Prostate gland (tissue), 2 donors: Measurements from ENCODE around the gene PSMB5. TPM values are rescaled to one million over a fixed set of nuclear protein-coding genes. Genes with fewer than 3 reads are reported as not detected.
A peak's percentile ranks its signal among the peaks of the same experiment; 100 is the strongest.

ENCODE experiments used
- DNase-seq: peaks from one replicate; pipeline ENCODE4 v3.0.0-alpha.2; 2019; ENCODE audit warnings: low spot score
- H3K27ac ChIP-seq, 2 donors: fragments of 200-600 bp; sonication (generic); 2 replicates each; pipeline ENCODE4 v1.5.1; 2017 to 2019
- H3K27me3 ChIP-seq: fragments of 200-600 bp; sonication (generic); replicated peaks from 2 replicates; pipeline ENCODE4 v1.5.1; 2019; ENCODE audit not compliant: insufficient read depth
- H3K36me3 ChIP-seq, 2 donors: fragments of 200-600 bp; sonication (generic); 1 replicate in 1 of 2; 2 replicates in 1 of 2; pipeline versions ENCODE4 v1.5.1 to v1.8.1; 2017 to 2019
- H3K4me1 ChIP-seq: fragments of 200-600 bp; sonication (generic); replicated peaks from 2 replicates; pipeline ENCODE4 v1.5.1; 2019
- H3K4me3 ChIP-seq, 2 donors: fragments of 200-600 bp; sonication (generic); 2 replicates each; pipeline ENCODE4 v1.5.1; 2017 to 2019
- H3K9me3 ChIP-seq: fragments of 200-600 bp; sonication (generic); 2 replicates; pipeline ENCODE4 v1.5.1; 2017
- CTCF ChIP-seq, 4 experiments: fragments of 200-600 bp in 2 of 4; fragments of 450-650 bp in 2 of 4; sonication (generic) in 2 of 4; IDR thresholded peaks; 1 replicate in 3 of 4; 2 replicates in 1 of 4; pipeline ENCODE4 v1.5.1; 2016 to 2019; ENCODE audit warnings: antibody characterized with exemption in 4 of 4, mild to moderate bottlenecking in 2 of 4, moderate library complexity in 2 of 4
- POLR2A ChIP-seq: fragments of 450-650 bp; IDR thresholded peaks from one replicate; pipeline ENCODE4 v1.6.1; 2016; ENCODE audit warnings: antibody characterized with exemption, mild to moderate bottlenecking
- POLR2AphosphoS5 ChIP-seq: sonication (generic); formaldehyde crosslinking; IDR thresholded peaks from one replicate; pipeline ENCODE4 v1.6.1; 2017; ENCODE audit warnings: antibody characterized with exemption
- WGBS: methylation state at CpG from one replicate; pipeline ENCODE4 v1.1.5; 2018; 5-methylcytosine and 5-hydroxymethylcytosine counted together
- intact Hi-C: fragments of 100-400 bp; cut with DNase I; formaldehyde crosslinking; loops from one replicate; pipeline ENCODE4 v1.14.2; 2022
- total RNA-seq, 2 donors: library from RNA; depleted of rRNA; stranded (reverse); fragments of >200 nt; gene quantifications; one replicate each; pipeline ENCODE4 v1.1.0, GENCODE V29; 2016

PSMB5 gene
- total RNA-seq, 2 donors from 2014 or later: 124 to 152 TPM

DNA sequence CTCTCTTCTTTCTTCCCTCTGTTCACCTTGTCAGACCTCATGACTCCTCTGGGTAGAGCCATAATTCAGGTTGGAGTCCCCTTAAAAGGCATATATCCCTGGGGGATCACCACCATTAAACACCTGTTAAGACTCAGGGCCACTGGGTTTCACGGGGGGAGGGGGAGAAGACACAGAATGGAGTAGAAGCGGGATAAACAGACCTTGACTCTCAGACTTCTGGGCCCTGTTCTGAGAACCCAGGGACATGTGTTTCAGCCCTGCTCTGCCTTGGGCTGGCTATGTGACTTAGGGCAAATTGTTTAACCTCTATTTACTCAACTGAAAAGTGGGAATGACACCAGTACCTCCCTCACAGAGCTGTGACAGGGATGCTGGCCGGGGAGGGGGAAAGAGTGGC, 18.0 kb upstream of the PSMB5 start:
- H3K27ac ChIP-seq: no peak overlapping the region
- intact Hi-C loops: no loop called here
- 67% methylated on average over 3 of the region's 3 CpGs for WGBS
- no peaks in the 10 kb centered on the region for H3K27me3 ChIP-seq
- H3K9me3 ChIP-seq: no peaks in the 10 kb centered on the region
- TF ChIP-seq CTCF (IDR thresholded peaks at IDR 0.05) (no peak), POLR2A (no peak), POLR2AphosphoS5 (no peak)
- no peaks in the 10 kb centered on the region for H3K4me1 ChIP-seq
- DNase-seq: no peak
- no peak overlapping the region for H3K4me3 ChIP-seq
- H3K36me3 ChIP-seq: no peaks in the 10 kb centered on the region

DNA sequence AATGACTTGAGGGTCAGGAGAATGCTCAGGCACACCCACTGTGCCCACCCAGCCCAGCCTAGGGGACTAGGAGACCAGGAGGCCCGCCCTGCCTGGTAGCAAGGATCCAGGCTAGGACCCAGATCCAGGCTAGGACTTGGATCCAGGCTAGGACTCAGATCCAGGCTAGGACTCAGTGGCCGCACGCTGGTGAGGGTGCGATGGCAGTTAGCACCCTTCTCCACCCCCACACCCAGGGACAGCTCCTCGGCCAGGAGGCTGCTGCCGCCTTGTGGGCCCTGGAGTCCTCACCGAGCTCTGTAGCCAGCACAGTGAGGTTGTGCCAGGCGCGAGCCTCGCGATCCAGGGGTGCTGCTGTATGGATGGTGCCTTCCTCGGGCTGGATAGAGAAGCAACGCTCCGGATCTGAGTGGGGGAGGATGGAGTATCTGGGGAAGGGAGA, 17.5 kb upstream of the PSMB5 start:
- Histone ChIP-seq H3K27ac (no peak overlapping the region), H3K4me3 (no peak overlapping the region), H3K9me3 (no peaks in the 10 kb centered on the region), H3K4me1 (no peaks in the 10 kb centered on the region), H3K36me3 (no peaks in the 10 kb centered on the region), H3K27me3 (no peaks in the 10 kb centered on the region)
- WGBS: 49% methylated on average over 14 of the region's 14 CpGs
- TF ChIP-seq CTCF (IDR thresholded peaks at IDR 0.05) (peak in 2 of 4 experiments; percentile 34 to 38), POLR2A (no peak)
- no peak for DNase-seq
- intact Hi-C loops: no loop called here

DNA sequence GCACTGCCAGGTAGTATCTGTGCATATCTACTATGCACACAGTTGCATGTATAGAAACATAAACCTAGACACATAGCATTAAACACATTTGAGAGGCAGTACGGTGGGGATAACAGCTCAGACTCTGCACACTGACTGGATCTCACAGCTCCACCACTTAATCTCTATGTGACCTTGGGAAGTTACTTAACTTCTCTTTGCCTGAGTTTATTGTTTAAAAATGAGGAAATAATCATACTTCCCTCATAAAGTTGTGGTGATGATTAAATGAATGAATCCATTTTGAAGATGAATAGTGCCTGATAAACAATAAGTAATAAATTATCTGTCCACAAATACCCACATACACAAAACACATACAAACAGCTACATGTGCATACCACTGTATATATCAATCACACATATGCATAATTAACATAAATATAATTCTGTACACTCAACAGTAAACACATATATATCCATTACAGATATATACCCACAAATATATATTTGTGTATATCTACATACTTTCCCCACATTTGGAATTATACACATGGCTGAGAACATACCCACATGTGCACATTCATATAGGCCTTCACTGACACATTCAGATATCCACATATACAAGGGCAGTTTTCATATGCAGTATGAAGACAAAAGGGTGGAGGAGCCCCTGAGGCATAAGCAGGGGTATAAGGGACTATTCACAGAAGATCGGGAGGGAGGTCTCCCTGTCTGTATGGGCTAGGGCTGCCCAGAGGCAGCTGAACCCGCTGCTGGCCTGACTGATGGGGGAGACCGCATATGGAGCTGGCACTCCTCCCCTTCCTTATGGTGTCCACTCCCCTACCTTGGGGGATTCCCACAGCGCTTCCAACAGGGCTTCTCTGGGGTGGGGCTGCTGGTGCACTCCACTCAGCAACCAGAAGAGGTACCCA, 16.7 kb upstream of the PSMB5 start:
- no peaks in the 10 kb centered on the region for H3K36me3 ChIP-seq
- H3K4me3 ChIP-seq: no peak overlapping the region
- intact Hi-C loops: no loop called here
- H3K4me1 ChIP-seq: no peaks in the 10 kb centered on the region
- no peak overlapping the region for H3K27ac ChIP-seq
- 79% methylated on average over 5 of the region's 5 CpGs for WGBS
- no peaks in the 10 kb centered on the region for H3K9me3 ChIP-seq
- H3K27me3 ChIP-seq: no peaks in the 10 kb centered on the region
- no peak for DNase-seq
- TF ChIP-seq POLR2AphosphoS5 (no peak), CTCF (IDR thresholded peaks at IDR 0.05) (no peak), POLR2A (no peak)

GRCh38 chr14:23049011-23049410, 14.3 kb upstream of the PSMB5 start:
- no peak overlapping the region for H3K27ac ChIP-seq
- 94% methylated on average over 7 of the region's 9 CpGs for WGBS
- H3K27me3 ChIP-seq: no peaks in the 10 kb centered on the region
- H3K4me1 ChIP-seq: no peaks in the 10 kb centered on the region
- intact Hi-C loops: no loop called here
- H3K36me3 ChIP-seq: no peaks in the 10 kb centered on the region
- no peak overlapping the region for H3K4me3 ChIP-seq
- no peaks in the 10 kb centered on the region for H3K9me3 ChIP-seq
- no peak for DNase-seq
- TF ChIP-seq POLR2A: no peak
- no peak for TF ChIP-seq CTCF (IDR thresholded peaks at IDR 0.05)
- TF ChIP-seq POLR2AphosphoS5: no peak
